IMR-90 (cell line): Measurements from ENCODE around the gene MR1. TPM values are rescaled to one million over a fixed set of nuclear protein-coding genes. Genes with fewer than 3 reads are reported as not detected.

Experiments used
- ATAC-seq: fragments of 200-7000 bp; cut with Tn5 transposase; 2 replicates; pipeline ENCODE4 v1.9.1; 2020; ENCODE audit warnings: low read depth, mild to moderate bottlenecking, moderate library complexity
- BruUV-seq: library from RNA; stranded (reverse); fragments of 400-500 nt; replicated peaks from 2 replicates; lab custom pipeline; 2021; lab: Mats Ljungman, UMichigan
- CTCF ChIA-PET: fragments of 300-600 bp; formaldehyde crosslinking; extraction: SDS; loops from one replicate; lab custom pipeline; 2021; ENCODE audit warnings: antibody characterized with exemption; lab: Yijun Ruan, JAX
- POLR2A ChIA-PET: fragments of 300-600 bp; sonication (Branson Sonifier 250); formaldehyde crosslinking; loops from one replicate; lab custom pipeline; 2022; ENCODE audit warnings: antibody characterized with exemption; ENCODE audit not compliant: unreplicated experiment; lab: Charles Lee
- DNase-seq: peaks from one replicate; pipeline ENCODE4 v3.0.0; 2013
- H2AFZ ChIP-seq: replicated peaks from 2 replicates; pipeline ENCODE3; 2013; ENCODE audit warnings: low read length, mild to moderate bottlenecking; ENCODE audit not compliant: poor library complexity
- H2AK5ac ChIP-seq: 2 replicates; pipeline ENCODE4 v1.6.1; 2013; ENCODE audit warnings: low read depth, low read length, inconsistent platforms
- H2AK9ac ChIP-seq: replicated peaks from 2 replicates; pipeline ENCODE3; 2013; ENCODE audit warnings: mild to moderate bottlenecking, low read depth, low read length, moderate library complexity; ENCODE audit not compliant: poor library complexity
- H2BK120ac ChIP-seq: 2 replicates; pipeline ENCODE4 v1.6.1; 2013; ENCODE audit warnings: low read depth, low read length, inconsistent platforms
- H2BK15ac ChIP-seq: 3 replicates; pipeline ENCODE4 v1.6.1; 2013; ENCODE audit warnings: low read depth, low read length, inconsistent platforms
- H2BK20ac ChIP-seq: 2 replicates; pipeline ENCODE4 v1.6.1; 2013; ENCODE audit warnings: low read depth, mild to moderate bottlenecking, inconsistent platforms, low read length, moderate library complexity
- H2BK5ac ChIP-seq: 2 replicates; pipeline ENCODE4 v1.6.1; 2013; ENCODE audit warnings: mild to moderate bottlenecking, low read depth, low read length, inconsistent platforms; ENCODE audit not compliant: poor library complexity, severe bottlenecking
- H3K14ac ChIP-seq: replicated peaks from 2 replicates; pipeline ENCODE4 v1.6.1; 2013; ENCODE audit warnings: low read depth, low read length, inconsistent platforms
- H3K18ac ChIP-seq: 2 replicates; pipeline ENCODE4 v1.6.1; 2013; ENCODE audit warnings: low read depth, low read length, control low read depth
- H3K23ac ChIP-seq: 2 replicates; pipeline ENCODE4 v1.6.1; 2013; ENCODE audit warnings: low read depth, low read length, inconsistent platforms
- H3K27ac ChIP-seq: 2 replicates; pipeline ENCODE4 v1.5.1; 2013; ENCODE audit warnings: mild to moderate bottlenecking, control low read depth, low read length; ENCODE audit not compliant: insufficient read depth
- H3K27me3 ChIP-seq: 2 replicates; pipeline ENCODE4 v1.6.1; 2013; ENCODE audit warnings: low read length; ENCODE audit not compliant: control insufficient read depth, insufficient read depth
- H3K36me3 ChIP-seq: 2 replicates; pipeline ENCODE4 v1.6.1; 2013; ENCODE audit warnings: low read length, mixed read lengths; ENCODE audit not compliant: control insufficient read depth, insufficient read depth
- H3K4ac ChIP-seq: 2 replicates; pipeline ENCODE4 v1.6.1; 2013; ENCODE audit warnings: low read depth, low read length, inconsistent platforms
- H3K4me1 ChIP-seq: 2 replicates; pipeline ENCODE4 v1.6.1; 2013; ENCODE audit warnings: low read length, mixed read lengths; ENCODE audit not compliant: control insufficient read depth, insufficient read depth
- H3K4me2 ChIP-seq: 2 replicates; pipeline ENCODE4 v1.6.1; 2013; ENCODE audit warnings: low read depth, mild to moderate bottlenecking, control low read depth, low read length, moderate library complexity
- H3K4me3 ChIP-seq: 2 replicates; pipeline ENCODE4 v1.5.1; 2013; ENCODE audit warnings: low read depth, mild to moderate bottlenecking, control low read depth, low read length, moderate library complexity; ENCODE audit not compliant: insufficient read depth
- H3K56ac ChIP-seq: 2 replicates; pipeline ENCODE4 v1.6.1; 2013; ENCODE audit warnings: low read length, inconsistent platforms; ENCODE audit not compliant: insufficient read depth; ENCODE audit errors: extremely low read depth
- H3K79me1 ChIP-seq, 2 experiments: 2 replicates each; pipeline ENCODE4 v1.6.1; 2013; ENCODE audit warnings: low read length in 2 of 2, inconsistent platforms in 1 of 2, low read depth in 1 of 2
- H3K9ac ChIP-seq: 2 replicates; pipeline ENCODE4 v1.6.1; 2013; ENCODE audit warnings: low read depth, low read length, control low read depth
- H3K9me1 ChIP-seq: 2 replicates; pipeline ENCODE4 v1.6.1; 2013; ENCODE audit warnings: low read length, inconsistent platforms; ENCODE audit not compliant: insufficient read depth
- H3K9me3 ChIP-seq: 2 replicates; pipeline ENCODE4 v1.6.1; 2013; ENCODE audit warnings: low read length; ENCODE audit not compliant: control insufficient read depth, insufficient read depth
- H4K20me1 ChIP-seq: 2 replicates; pipeline ENCODE4 v1.6.1; 2013; ENCODE audit warnings: low read length, inconsistent platforms; ENCODE audit not compliant: insufficient read depth
- H4K5ac ChIP-seq: 2 replicates; pipeline ENCODE4 v1.6.1; 2013; ENCODE audit warnings: mild to moderate bottlenecking, low read depth, low read length, control low read depth
- H4K8ac ChIP-seq, 2 experiments: 2 replicates each; pipeline ENCODE4 v1.6.1; 2013; ENCODE audit warnings: low read depth in 2 of 2, low read length in 2 of 2, control low read depth in 1 of 2, inconsistent platforms in 1 of 2
- H4K91ac ChIP-seq: 2 replicates; pipeline ENCODE4 v1.6.1; 2013; ENCODE audit warnings: low read depth, low read length, inconsistent platforms; ENCODE audit not compliant: insufficient read depth
- BHLHE40 ChIP-seq: fragments of 150-350 bp; IDR thresholded peaks from 2 replicates; pipeline ENCODE4 v1.6.1; 2016; ENCODE audit warnings: mild to moderate bottlenecking, low read depth, low read length
- CHD1 ChIP-seq: IDR thresholded peaks from 2 replicates; pipeline ENCODE4 v1.6.1; 2012; ENCODE audit warnings: low read depth, low read length, improper control_type of control experiment
- FOS ChIP-seq: fragments of 150-350 bp; IDR thresholded peaks from 2 replicates; pipeline ENCODE4 v1.6.1; 2016; ENCODE audit warnings: low read depth, low read length
- MAZ ChIP-seq: IDR thresholded peaks from 2 replicates; pipeline ENCODE4 v1.6.1; 2012; ENCODE audit warnings: low read depth, mild to moderate bottlenecking, low read length, improper control_type of control experiment, moderate library complexity, borderline replicate concordance
- MXI1 ChIP-seq: IDR thresholded peaks from 2 replicates; pipeline ENCODE4 v1.6.1; 2012; ENCODE audit warnings: low read depth, mild to moderate bottlenecking, low read length, moderate library complexity, borderline replicate concordance
- NFE2L2 ChIP-seq: fragments of 150-350 bp; IDR thresholded peaks from 2 replicates; pipeline ENCODE4 v1.6.1; 2016; ENCODE audit warnings: low read depth, mild to moderate bottlenecking, low read length
- POLR2A ChIP-seq: IDR thresholded peaks from 2 replicates; pipeline ENCODE4 v1.6.1; 2012; ENCODE audit warnings: mild to moderate bottlenecking, low read depth, low read length
- RAD21 ChIP-seq: IDR thresholded peaks from 2 replicates; pipeline ENCODE4 v1.6.1; 2012; ENCODE audit warnings: low read length, improper control_type of control experiment
- RCOR1 ChIP-seq: IDR thresholded peaks from 2 replicates; pipeline ENCODE4 v1.6.1; 2012; ENCODE audit warnings: mild to moderate bottlenecking, low read length, improper control_type of control experiment; ENCODE audit not compliant: insufficient replicate concordance
- WGBS, 2 experiments: methylation state at CpG; one replicate each; pipeline versions ENCODE4 v1.1.5 to v1.1.7; 2013; ENCODE audit warnings: missing lambda C conversion rate in 2 of 2; ENCODE audit not compliant: insufficient read length in 1 of 2; ENCODE audit errors: extremely low coverage in 2 of 2; 5-methylcytosine and 5-hydroxymethylcytosine counted together
- dilution Hi-C: fragments of 300-500 bp; cut with HindIII; formaldehyde crosslinking; loops from one replicate; pipeline ENCODE4 v1.14.3; 2018; ENCODE audit warnings: low sequenced_read_pairs; ENCODE audit not compliant: unreplicated experiment
- in situ Hi-C: fragments of 300-500 bp; cut with MboI; formaldehyde crosslinking; loops from 3 replicates; pipeline ENCODE4 v1.14.3; 2019; ENCODE audit warnings: low sequenced_read_pairs, inconsistent platforms, mixed read lengths
- intact Hi-C: fragments of 100-400 bp; cut with micrococcal nuclease; formaldehyde crosslinking; loops from 2 replicates; pipeline ENCODE4 v1.10.0; 2022
- polyA plus RNA-seq, 3 experiments: library from polyadenylated mRNA; depleted of rRNA; stranded (reverse); fragments of >200 nt; gene quantifications; 2 replicates each; pipeline ENCODE4 v1.2.3, GENCODE V29; 2012; ENCODE audit warnings: low replicate concordance in 1 of 3
- total RNA-seq: library from RNA; depleted of rRNA; stranded (reverse); fragments of >200 nt; gene quantifications from 2 replicates; pipeline ENCODE4 v1.2.3, GENCODE V29; 2012
- TF ChIP-seq, protein P1 (sequence below): conservative IDR thresholded peaks from 2 replicates; pipeline ENCODE4 v1.5.1; 2012; ENCODE audit warnings: mild to moderate bottlenecking, low read depth, low read length, improper control_type of control experiment
- TF ChIP-seq, protein P2 (sequence below): fragments of 150-350 bp; IDR thresholded peaks from 2 replicates; pipeline ENCODE4 v1.6.1; 2017; ENCODE audit warnings: mild to moderate bottlenecking, antibody characterized with exemption, low read length, low read depth
- TF ChIP-seq, protein P3 (sequence below): fragments of 150-350 bp; IDR thresholded peaks from 2 replicates; pipeline ENCODE4 v1.6.1; 2016; ENCODE audit warnings: low read depth, mild to moderate bottlenecking, low read length, moderate library complexity, borderline replicate concordance

Gene MR1
- total and polyA plus RNA-seq, 2 of the 4 experiments (the other 2 are of a cell fraction), result 6.0 to 6.1 TPM

DNA sequence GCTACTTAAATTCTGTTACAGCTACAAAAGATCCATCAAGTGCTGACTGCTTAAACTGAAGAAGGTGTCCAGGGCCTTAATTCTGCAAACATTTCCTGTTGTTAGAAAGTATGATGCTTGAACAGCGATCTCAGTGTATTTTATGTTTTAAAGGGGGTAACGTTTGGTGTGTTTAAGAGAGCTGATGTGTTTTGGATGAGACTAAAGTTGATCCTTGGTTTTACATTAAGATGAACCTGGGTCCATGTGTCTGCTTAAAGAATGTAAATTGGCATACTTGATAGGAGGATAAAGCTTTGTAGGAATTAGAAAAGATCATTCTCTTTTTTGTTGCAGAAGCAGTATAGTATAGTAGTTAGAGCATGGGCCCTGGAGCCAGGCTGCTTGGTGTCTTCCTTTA is 58.3 kb downstream of the MR1 start:
- Histone ChIP-seq H2BK20ac (no peak overlapping the region), H3K23ac (peak overlapping the region; percentile 68; the same call in 1 of the 2 replicates), H3K56ac (no peak overlapping the region), H4K8ac (no peak overlapping the region), H3K4ac (no peak overlapping the region), H3K36me3 (peaks cover 3% of the 10 kb centered on the region; the same call in 1 of the 2 replicates), H2AK9ac (no peak overlapping the region), H3K9me1 (peaks cover 14% of the 10 kb centered on the region), H2BK15ac (no peak overlapping the region), H4K20me1 (peaks cover 64% of the 10 kb centered on the region), H3K27ac (no peak overlapping the region), H3K4me3 (peak overlapping the region; percentile 14; the same call in 1 of the 2 replicates), H3K27me3 (no peaks in the 10 kb centered on the region), H3K4me1 (peaks cover 19% of the 10 kb centered on the region), H3K4me2 (peak overlapping the region; percentile 91), H2AK5ac (no peak overlapping the region), H2BK5ac (peak overlapping the region; percentile 9), H4K5ac (no peak overlapping the region), H3K18ac (no peak overlapping the region), H3K79me1 (peaks cover 11 to 48% of the 10 kb centered on the region in 2 experiments), H3K9ac (no peak overlapping the region), H2BK120ac (no peak overlapping the region), H2AFZ (no peak overlapping the region), H3K9me3 (no peaks in the 10 kb centered on the region), H3K14ac (no peak overlapping the region), H4K91ac (no peak overlapping the region)
- WGBS, 2 experiments, result 60 to 100% methylated on average over 1 to 2 of the region's 2 CpGs
- dilution Hi-C loops (no loop called here), intact Hi-C loops (loop anchor here (5.0 kb wide), 2 partner anchors 70 to 210 kb away; partner anchors contain the start of gene STX6), in situ Hi-C loops (no loop called here)
- TF ChIP-seq, protein P1, sequence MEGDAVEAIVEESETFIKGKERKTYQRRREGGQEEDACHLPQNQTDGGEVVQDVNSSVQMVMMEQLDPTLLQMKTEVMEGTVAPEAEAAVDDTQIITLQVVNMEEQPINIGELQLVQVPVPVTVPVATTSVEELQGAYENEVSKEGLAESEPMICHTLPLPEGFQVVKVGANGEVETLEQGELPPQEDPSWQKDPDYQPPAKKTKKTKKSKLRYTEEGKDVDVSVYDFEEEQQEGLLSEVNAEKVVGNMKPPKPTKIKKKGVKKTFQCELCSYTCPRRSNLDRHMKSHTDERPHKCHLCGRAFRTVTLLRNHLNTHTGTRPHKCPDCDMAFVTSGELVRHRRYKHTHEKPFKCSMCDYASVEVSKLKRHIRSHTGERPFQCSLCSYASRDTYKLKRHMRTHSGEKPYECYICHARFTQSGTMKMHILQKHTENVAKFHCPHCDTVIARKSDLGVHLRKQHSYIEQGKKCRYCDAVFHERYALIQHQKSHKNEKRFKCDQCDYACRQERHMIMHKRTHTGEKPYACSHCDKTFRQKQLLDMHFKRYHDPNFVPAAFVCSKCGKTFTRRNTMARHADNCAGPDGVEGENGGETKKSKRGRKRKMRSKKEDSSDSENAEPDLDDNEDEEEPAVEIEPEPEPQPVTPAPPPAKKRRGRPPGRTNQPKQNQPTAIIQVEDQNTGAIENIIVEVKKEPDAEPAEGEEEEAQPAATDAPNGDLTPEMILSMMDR, result no peak
- TF ChIP-seq, protein P2, sequence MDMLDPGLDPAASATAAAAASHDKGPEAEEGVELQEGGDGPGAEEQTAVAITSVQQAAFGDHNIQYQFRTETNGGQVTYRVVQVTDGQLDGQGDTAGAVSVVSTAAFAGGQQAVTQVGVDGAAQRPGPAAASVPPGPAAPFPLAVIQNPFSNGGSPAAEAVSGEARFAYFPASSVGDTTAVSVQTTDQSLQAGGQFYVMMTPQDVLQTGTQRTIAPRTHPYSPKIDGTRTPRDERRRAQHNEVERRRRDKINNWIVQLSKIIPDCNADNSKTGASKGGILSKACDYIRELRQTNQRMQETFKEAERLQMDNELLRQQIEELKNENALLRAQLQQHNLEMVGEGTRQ, result no peak
- TF ChIP-seq BHLHE40 (no peak), MXI1 (no peak), POLR2A (no peak), FOS (no peak), NFE2L2 (no peak), CHD1 (no peak), RAD21 (no peak), MAZ (no peak), RCOR1 (no peak)
- TF ChIP-seq, protein P3, sequence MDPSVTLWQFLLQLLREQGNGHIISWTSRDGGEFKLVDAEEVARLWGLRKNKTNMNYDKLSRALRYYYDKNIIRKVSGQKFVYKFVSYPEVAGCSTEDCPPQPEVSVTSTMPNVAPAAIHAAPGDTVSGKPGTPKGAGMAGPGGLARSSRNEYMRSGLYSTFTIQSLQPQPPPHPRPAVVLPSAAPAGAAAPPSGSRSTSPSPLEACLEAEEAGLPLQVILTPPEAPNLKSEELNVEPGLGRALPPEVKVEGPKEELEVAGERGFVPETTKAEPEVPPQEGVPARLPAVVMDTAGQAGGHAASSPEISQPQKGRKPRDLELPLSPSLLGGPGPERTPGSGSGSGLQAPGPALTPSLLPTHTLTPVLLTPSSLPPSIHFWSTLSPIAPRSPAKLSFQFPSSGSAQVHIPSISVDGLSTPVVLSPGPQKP, result no peak
- DNase-seq, result no peak
- CTCF ChIA-PET, result interaction anchor here (1.5 to 2.1 kb wide), 3 partner anchors 44 to 54 kb away, joined by 3 to 14 read pairs (median 5); no protein-coding TSS in a partner anchor
- no peak for ATAC-seq
- POLR2A ChIA-PET, result interaction anchor here (1.2 to 1.5 kb wide), 2 partner anchors 44 to 50 kb away, joined by 4 to 6 read pairs; no protein-coding TSS in a partner anchor
- BruUV-seq, result no TSS peak
